Measurements from ENCODE around the gene MSH3.

The MSH3 gene

GRCh38 chr5:80608731-80609130 is 45.7 kb upstream of the MSH3 start:
- POLR2A ChIA-PET, result no interaction called here
- Histone ChIP-seq H3K9me3 (ENCODE audit: control insufficient read depth, insufficient read depth, low read depth, low read length) (no peaks in the 10 kb centered on the region), H3K36me3 (ENCODE audit: control insufficient read depth in 2 of 2, insufficient read depth in 1 of 2, low read length in 2 of 2) (no peaks in the 10 kb centered on the region), H3K4me3 (ENCODE audit: low read depth, low read length) (no peak overlapping the region), H3K27ac (ENCODE audit: extremely low read depth, low read depth, low read length) (no peak overlapping the region), H3K4me1 (ENCODE audit: control insufficient read depth, insufficient read depth, low read length) (no peaks in the 10 kb centered on the region)
- CTCF ChIA-PET, result no interaction called here
- TF ChIP-seq IKZF3 (tag by site-specific recombination; IDR thresholded peaks at IDR 0.05) (no peak), ZNF202 (tag by site-specific recombination; IDR thresholded peaks at IDR 0.05; ENCODE audit: borderline replicate concordance) (no peak), PBX3 (CRISPR knock-in tag; IDR thresholded peaks at IDR 0.05) (no peak), ZNF155 (tag by site-specific recombination; IDR thresholded peaks at IDR 0.05) (no peak), ZNF510 (tag by site-specific recombination; IDR thresholded peaks at IDR 0.05; ENCODE audit: insufficient replicate concordance) (no peak), ZNF704 (tag by site-specific recombination; IDR thresholded peaks at IDR 0.05) (no peak), ZNF561 (tag by site-specific recombination; IDR thresholded peaks at IDR 0.05; ENCODE audit: borderline replicate concordance) (no peak), GLIS1 (tag by site-specific recombination; IDR thresholded peaks at IDR 0.05) (no peak), ZNF785 (tag by site-specific recombination; IDR thresholded peaks at IDR 0.05) (no peak), HIC1 (tag by site-specific recombination; IDR thresholded peaks at IDR 0.05) (no peak), KLF8 (tag by site-specific recombination; IDR thresholded peaks at IDR 0.05) (no peak), ZNF2 (tag by site-specific recombination; IDR thresholded peaks at IDR 0.05) (no peak)

- Histone ChIP-seq H3K27ac (ENCODE audit: extremely low read depth, low read depth, low read length) (no peak overlapping the region), H3K36me3 (ENCODE audit: control insufficient read depth in 2 of 2, insufficient read depth in 1 of 2, low read length in 2 of 2) (no peaks in the 10 kb centered on the region), H3K4me3 (ENCODE audit: low read depth, low read length) (no peak overlapping the region), H3K9me3 (ENCODE audit: control insufficient read depth, insufficient read depth, low read depth, low read length) (no peaks in the 10 kb centered on the region), H3K4me1 (ENCODE audit: control insufficient read depth, insufficient read depth, low read length) (no peaks in the 10 kb centered on the region)
- ChIA-PET POLR2A (no interaction called here), CTCF (interaction anchor here (0.5 kb wide), 1 partner anchor 59 kb away, joined by 3 read pairs; no protein-coding TSS in a partner anchor)
- TF ChIP-seq ZNF555 (tag by site-specific recombination; conservative IDR thresholded peaks at IDR 0.05) (no peak), ZNF48 (tag by site-specific recombination; IDR thresholded peaks at IDR 0.05) (no peak), ZNF394 (tag by site-specific recombination; IDR thresholded peaks at IDR 0.05; ENCODE audit: borderline replicate concordance) (no peak), ZBTB6 (tag by site-specific recombination; IDR thresholded peaks at IDR 0.05) (no peak), ZNF76 (tag by site-specific recombination; IDR thresholded peaks at IDR 0.05; ENCODE audit: borderline replicate concordance, low read depth) (no peak), ZNF776 (tag by site-specific recombination; IDR thresholded peaks at IDR 0.05; ENCODE audit: borderline replicate concordance) (no peak), ZNF155 (tag by site-specific recombination; IDR thresholded peaks at IDR 0.05) (no peak), ZNF266 (tag by site-specific recombination; IDR thresholded peaks at IDR 0.05; ENCODE audit: low read depth) (no peak), ZNF518A (tag by site-specific recombination; conservative IDR thresholded peaks at IDR 0.05; ENCODE audit: low read depth) (no peak), ZNF248 (tag by site-specific recombination; IDR thresholded peaks at IDR 0.05) (no peak), ZNF121 (tag by site-specific recombination; IDR thresholded peaks at IDR 0.05) (no peak), ZNF26 (tag by site-specific recombination; IDR thresholded peaks at IDR 0.05) (no peak)
Measured at GRCh38 chr5:80609692-80610091, 44.8 kb upstream of the MSH3 start.

All from HEK293 (cell line).